Neural cell (in vitro differentiated cells): ENCODE results near the gene RBPJL.

ENCODE experiments used
- CTCF ChIP-seq: fragments of 450-650 bp; IDR thresholded peaks from 2 replicates; pipeline ENCODE4 v1.5.1; 2014; ENCODE audit warnings: antibody characterized with exemption, mild to moderate bottlenecking, moderate library complexity; ENCODE audit not compliant: poor library complexity, severe bottlenecking
- EP300 ChIP-seq: fragments of 450-650 bp; conservative IDR thresholded peaks from 2 replicates; pipeline ENCODE4 v1.6.1; 2014; ENCODE audit warnings: antibody characterized with exemption, mild to moderate bottlenecking, moderate library complexity; ENCODE audit not compliant: poor library complexity, severe bottlenecking
- EZH2 ChIP-seq: fragments of 200-600, 300-800 bp; shearing (Covaris generic), sonication (generic); IDR thresholded peaks from 2 replicates; pipeline ENCODE4 v1.6.1; 2014; ENCODE audit warnings: antibody characterized with exemption, low read length, borderline replicate concordance, mild to moderate bottlenecking; ENCODE audit not compliant: insufficient read depth, poor library complexity, severe bottlenecking
- MXI1 ChIP-seq: fragments of 450-650 bp; conservative IDR thresholded peaks from 2 replicates; pipeline ENCODE4 v1.6.1; 2014; ENCODE audit warnings: antibody characterized with exemption, mild to moderate bottlenecking; ENCODE audit not compliant: poor library complexity, severe bottlenecking
- POLR2AphosphoS5 ChIP-seq: IDR thresholded peaks from 2 replicates; pipeline ENCODE4 v1.6.1; 2012
- TF ChIP-seq, protein P1 (sequence below): IDR thresholded peaks from 2 replicates; pipeline ENCODE4 v1.6.1; 2012; ENCODE audit warnings: borderline replicate concordance

DNA sequence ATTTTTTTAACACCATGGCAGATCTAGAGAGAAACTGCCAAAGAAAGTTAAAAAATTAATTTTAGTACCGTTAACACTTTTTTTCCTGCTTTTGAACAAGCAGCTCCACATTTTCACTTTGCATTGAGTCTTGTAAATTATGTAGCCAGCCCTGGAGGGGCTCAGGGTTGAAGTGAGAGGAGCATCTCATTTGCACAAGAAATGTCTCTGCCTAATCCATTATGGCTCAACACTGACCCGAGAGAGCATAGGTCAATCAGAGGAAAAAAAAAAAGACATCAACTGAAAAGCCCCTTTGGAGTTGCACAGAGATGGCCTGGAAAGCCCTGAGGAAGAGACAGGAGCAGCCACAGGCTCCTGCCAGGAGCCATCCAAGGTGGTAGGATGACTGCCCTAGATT is 48.0 kb upstream of the RBPJL start:
- no peak for TF ChIP-seq EZH2
- TF ChIP-seq, protein P1, sequence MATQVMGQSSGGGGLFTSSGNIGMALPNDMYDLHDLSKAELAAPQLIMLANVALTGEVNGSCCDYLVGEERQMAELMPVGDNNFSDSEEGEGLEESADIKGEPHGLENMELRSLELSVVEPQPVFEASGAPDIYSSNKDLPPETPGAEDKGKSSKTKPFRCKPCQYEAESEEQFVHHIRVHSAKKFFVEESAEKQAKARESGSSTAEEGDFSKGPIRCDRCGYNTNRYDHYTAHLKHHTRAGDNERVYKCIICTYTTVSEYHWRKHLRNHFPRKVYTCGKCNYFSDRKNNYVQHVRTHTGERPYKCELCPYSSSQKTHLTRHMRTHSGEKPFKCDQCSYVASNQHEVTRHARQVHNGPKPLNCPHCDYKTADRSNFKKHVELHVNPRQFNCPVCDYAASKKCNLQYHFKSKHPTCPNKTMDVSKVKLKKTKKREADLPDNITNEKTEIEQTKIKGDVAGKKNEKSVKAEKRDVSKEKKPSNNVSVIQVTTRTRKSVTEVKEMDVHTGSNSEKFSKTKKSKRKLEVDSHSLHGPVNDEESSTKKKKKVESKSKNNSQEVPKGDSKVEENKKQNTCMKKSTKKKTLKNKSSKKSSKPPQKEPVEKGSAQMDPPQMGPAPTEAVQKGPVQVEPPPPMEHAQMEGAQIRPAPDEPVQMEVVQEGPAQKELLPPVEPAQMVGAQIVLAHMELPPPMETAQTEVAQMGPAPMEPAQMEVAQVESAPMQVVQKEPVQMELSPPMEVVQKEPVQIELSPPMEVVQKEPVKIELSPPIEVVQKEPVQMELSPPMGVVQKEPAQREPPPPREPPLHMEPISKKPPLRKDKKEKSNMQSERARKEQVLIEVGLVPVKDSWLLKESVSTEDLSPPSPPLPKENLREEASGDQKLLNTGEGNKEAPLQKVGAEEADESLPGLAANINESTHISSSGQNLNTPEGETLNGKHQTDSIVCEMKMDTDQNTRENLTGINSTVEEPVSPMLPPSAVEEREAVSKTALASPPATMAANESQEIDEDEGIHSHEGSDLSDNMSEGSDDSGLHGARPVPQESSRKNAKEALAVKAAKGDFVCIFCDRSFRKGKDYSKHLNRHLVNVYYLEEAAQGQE, result no peak
- TF ChIP-seq CTCF, result no peak
- no peak for TF ChIP-seq EP300
- TF ChIP-seq POLR2AphosphoS5, result no peak
- TF ChIP-seq MXI1, result no peak
